ENCODE data around the gene KCNE3. TPM values are rescaled to one million over a fixed set of nuclear protein-coding genes. Genes with fewer than 3 reads are reported as not detected.

The KCNE3 gene
- total and polyA plus RNA-seq, 2 experiments from 2014 or later: 2.3 to 10.6 TPM

DNA sequence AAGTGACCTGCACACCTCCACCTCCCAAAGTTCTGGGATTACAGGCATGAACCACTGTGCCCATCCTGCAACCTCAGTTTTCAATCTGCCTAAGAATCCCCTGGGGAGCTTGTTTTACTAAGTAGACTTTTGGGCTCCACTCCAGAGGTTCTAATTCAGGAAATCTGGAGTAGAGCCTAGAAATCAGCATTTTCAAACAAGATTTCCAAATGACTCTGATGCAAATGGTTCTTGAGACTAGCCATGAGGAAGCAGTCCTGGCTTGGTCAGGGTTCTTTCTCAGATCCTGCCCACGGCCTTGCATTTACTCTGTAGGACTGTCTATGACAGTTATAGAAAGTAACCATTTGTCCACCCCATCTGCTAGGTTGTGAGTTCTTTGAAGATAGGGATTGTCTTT is 1.6 kb upstream of the KCNE3 start (continued):
- TF ChIP-seq, protein P1, sequence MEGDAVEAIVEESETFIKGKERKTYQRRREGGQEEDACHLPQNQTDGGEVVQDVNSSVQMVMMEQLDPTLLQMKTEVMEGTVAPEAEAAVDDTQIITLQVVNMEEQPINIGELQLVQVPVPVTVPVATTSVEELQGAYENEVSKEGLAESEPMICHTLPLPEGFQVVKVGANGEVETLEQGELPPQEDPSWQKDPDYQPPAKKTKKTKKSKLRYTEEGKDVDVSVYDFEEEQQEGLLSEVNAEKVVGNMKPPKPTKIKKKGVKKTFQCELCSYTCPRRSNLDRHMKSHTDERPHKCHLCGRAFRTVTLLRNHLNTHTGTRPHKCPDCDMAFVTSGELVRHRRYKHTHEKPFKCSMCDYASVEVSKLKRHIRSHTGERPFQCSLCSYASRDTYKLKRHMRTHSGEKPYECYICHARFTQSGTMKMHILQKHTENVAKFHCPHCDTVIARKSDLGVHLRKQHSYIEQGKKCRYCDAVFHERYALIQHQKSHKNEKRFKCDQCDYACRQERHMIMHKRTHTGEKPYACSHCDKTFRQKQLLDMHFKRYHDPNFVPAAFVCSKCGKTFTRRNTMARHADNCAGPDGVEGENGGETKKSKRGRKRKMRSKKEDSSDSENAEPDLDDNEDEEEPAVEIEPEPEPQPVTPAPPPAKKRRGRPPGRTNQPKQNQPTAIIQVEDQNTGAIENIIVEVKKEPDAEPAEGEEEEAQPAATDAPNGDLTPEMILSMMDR (conservative IDR thresholded peaks at IDR 0.05; ENCODE audit: low read depth in 2 of 2): no peak
- TF ChIP-seq EZH2 (IDR thresholded peaks at IDR 0.05; ENCODE audit: low read depth, unreplicated experiment): no peak

DNA sequence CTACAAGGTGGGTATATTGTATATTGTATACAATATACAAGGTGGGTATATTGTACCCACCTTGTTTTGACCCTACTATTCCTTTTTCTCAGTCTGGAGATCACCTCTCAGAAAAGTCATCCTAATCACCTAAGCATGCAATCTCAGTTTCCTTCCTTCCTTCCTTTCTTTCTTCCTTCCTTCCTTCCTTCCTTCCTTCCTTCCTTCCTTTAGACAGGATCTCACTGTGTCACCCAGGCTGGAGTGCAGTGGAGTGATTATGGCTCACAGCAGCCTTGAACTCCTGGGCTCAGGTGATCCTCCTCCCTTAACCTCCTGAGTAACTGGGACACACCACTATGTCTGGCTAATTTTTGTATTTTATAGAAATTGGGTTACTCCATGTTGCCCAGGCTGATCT is 1.2 kb upstream of the KCNE3 start:
- H3K27me3 ChIP-seq (ENCODE audit: insufficient read depth): peaks cover 11% of the 10 kb centered on the region; the same call in 1 of the 2 replicates
- TF ChIP-seq CREB1 (CRISPR knock-in tag; IDR thresholded peaks at IDR 0.05; ENCODE audit: low read depth): no peak
- no peak for TF ChIP-seq JUNB (IDR thresholded peaks at IDR 0.05; ENCODE audit: unreplicated experiment)
- TF ChIP-seq EZH2 (IDR thresholded peaks at IDR 0.05; ENCODE audit: low read depth, unreplicated experiment): no peak
- TF ChIP-seq, protein P2, sequence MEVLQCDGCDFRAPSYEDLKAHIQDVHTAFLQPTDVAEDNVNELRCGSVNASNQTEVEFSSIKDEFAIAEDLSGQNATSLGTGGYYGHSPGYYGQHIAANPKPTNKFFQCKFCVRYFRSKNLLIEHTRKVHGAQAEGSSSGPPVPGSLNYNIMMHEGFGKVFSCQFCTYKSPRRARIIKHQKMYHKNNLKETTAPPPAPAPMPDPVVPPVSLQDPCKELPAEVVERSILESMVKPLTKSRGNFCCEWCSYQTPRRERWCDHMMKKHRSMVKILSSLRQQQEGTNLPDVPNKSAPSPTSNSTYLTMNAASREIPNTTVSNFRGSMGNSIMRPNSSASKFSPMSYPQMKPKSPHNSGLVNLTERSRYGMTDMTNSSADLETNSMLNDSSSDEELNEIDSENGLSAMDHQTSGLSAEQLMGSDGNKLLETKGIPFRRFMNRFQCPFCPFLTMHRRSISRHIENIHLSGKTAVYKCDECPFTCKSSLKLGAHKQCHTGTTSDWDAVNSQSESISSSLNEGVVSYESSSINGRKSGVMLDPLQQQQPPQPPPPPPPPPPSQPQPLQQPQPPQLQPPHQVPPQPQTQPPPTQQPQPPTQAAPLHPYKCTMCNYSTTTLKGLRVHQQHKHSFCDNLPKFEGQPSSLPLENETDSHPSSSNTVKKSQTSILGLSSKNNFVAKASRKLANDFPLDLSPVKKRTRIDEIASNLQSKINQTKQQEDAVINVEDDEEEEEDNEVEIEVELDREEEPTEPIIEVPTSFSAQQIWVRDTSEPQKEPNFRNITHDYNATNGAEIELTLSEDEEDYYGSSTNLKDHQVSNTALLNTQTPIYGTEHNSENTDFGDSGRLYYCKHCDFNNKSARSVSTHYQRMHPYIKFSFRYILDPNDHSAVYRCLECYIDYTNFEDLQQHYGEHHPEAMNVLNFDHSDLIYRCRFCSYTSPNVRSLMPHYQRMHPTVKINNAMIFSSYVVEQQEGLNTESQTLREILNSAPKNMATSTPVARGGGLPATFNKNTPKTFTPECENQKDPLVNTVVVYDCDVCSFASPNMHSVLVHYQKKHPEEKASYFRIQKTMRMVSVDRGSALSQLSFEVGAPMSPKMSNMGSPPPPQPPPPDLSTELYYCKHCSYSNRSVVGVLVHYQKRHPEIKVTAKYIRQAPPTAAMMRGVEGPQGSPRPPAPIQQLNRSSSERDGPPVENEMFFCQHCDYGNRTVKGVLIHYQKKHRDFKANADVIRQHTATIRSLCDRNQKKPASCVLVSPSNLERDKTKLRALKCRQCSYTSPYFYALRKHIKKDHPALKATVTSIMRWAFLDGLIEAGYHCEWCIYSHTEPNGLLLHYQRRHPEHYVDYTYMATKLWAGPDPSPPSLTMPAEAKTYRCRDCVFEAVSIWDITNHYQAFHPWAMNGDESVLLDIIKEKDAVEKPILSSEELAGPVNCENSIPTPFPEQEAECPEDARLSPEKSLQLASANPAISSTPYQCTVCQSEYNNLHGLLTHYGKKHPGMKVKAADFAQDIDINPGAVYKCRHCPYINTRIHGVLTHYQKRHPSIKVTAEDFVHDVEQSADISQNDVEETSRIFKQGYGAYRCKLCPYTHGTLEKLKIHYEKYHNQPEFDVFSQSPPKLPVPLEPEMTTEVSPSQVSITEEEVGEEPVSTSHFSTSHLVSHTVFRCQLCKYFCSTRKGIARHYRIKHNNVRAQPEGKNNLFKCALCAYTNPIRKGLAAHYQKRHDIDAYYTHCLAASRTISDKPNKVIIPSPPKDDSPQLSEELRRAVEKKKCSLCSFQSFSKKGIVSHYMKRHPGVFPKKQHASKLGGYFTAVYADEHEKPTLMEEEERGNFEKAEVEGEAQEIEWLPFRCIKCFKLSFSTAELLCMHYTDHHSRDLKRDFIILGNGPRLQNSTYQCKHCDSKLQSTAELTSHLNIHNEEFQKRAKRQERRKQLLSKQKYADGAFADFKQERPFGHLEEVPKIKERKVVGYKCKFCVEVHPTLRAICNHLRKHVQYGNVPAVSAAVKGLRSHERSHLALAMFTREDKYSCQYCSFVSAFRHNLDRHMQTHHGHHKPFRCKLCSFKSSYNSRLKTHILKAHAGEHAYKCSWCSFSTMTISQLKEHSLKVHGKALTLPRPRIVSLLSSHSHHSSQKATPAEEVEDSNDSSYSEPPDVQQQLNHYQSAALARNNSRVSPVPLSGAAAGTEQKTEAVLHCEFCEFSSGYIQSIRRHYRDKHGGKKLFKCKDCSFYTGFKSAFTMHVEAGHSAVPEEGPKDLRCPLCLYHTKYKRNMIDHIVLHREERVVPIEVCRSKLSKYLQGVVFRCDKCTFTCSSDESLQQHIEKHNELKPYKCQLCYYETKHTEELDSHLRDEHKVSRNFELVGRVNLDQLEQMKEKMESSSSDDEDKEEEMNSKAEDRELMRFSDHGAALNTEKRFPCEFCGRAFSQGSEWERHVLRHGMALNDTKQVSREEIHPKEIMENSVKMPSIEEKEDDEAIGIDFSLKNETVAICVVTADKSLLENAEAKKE (CRISPR knock-in tag; IDR thresholded peaks at IDR 0.05): no peak
- TF ChIP-seq STAT1 (IDR thresholded peaks at IDR 0.05; ENCODE audit: unreplicated experiment): no peak
- TF ChIP-seq, protein P3, sequence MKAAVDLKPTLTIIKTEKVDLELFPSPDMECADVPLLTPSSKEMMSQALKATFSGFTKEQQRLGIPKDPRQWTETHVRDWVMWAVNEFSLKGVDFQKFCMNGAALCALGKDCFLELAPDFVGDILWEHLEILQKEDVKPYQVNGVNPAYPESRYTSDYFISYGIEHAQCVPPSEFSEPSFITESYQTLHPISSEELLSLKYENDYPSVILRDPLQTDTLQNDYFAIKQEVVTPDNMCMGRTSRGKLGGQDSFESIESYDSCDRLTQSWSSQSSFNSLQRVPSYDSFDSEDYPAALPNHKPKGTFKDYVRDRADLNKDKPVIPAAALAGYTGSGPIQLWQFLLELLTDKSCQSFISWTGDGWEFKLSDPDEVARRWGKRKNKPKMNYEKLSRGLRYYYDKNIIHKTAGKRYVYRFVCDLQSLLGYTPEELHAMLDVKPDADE (IDR thresholded peaks at IDR 0.05): no peak
- TF ChIP-seq, protein P1 (conservative IDR thresholded peaks at IDR 0.05; ENCODE audit: low read depth in 2 of 2): no peak
- TF ChIP-seq, protein P4, sequence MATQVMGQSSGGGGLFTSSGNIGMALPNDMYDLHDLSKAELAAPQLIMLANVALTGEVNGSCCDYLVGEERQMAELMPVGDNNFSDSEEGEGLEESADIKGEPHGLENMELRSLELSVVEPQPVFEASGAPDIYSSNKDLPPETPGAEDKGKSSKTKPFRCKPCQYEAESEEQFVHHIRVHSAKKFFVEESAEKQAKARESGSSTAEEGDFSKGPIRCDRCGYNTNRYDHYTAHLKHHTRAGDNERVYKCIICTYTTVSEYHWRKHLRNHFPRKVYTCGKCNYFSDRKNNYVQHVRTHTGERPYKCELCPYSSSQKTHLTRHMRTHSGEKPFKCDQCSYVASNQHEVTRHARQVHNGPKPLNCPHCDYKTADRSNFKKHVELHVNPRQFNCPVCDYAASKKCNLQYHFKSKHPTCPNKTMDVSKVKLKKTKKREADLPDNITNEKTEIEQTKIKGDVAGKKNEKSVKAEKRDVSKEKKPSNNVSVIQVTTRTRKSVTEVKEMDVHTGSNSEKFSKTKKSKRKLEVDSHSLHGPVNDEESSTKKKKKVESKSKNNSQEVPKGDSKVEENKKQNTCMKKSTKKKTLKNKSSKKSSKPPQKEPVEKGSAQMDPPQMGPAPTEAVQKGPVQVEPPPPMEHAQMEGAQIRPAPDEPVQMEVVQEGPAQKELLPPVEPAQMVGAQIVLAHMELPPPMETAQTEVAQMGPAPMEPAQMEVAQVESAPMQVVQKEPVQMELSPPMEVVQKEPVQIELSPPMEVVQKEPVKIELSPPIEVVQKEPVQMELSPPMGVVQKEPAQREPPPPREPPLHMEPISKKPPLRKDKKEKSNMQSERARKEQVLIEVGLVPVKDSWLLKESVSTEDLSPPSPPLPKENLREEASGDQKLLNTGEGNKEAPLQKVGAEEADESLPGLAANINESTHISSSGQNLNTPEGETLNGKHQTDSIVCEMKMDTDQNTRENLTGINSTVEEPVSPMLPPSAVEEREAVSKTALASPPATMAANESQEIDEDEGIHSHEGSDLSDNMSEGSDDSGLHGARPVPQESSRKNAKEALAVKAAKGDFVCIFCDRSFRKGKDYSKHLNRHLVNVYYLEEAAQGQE (IDR thresholded peaks at IDR 0.05; ENCODE audit: unreplicated experiment): no peak
- no peak for TF ChIP-seq ZNF331 (CRISPR knock-in tag; IDR thresholded peaks at IDR 0.05; ENCODE audit: low read depth)
- no peak for TF ChIP-seq ZNF114 (CRISPR knock-in tag; IDR thresholded peaks at IDR 0.05)

More for the DNA sequence above, 1.2 kb upstream of the KCNE3 start:
- Mint-ChIP-seq H3K4me1 (peaks cover 18% of the 10 kb centered on the region), H3K36me3 (ENCODE audit: low read depth) (no peaks in the 10 kb centered on the region), H3K9me3 (no peaks in the 10 kb centered on the region), H3K27me3 (ENCODE audit: insufficient read depth, low read depth, poor library complexity) (peaks cover 14% of the 10 kb centered on the region), H3K27ac (no peak overlapping the region), H3K4me3 (peak overlapping the region; percentile 68; the same call in 1 of the 3 replicates)
- Histone ChIP-seq H3K79me2 (replicated peaks; ENCODE audit: insufficient read depth) (no peaks in the 10 kb centered on the region), H3K4me1 (ENCODE audit: insufficient read depth) (peaks cover 13% of the 10 kb centered on the region), H3K9me2 (ENCODE audit: insufficient read depth) (peaks cover 25% of the 10 kb centered on the region), H2AFZ (no peak overlapping the region), H3F3A (replicated peaks; ENCODE audit: low read depth) (no peaks in the 10 kb centered on the region), H3K27ac (ENCODE audit: low read depth) (no peak overlapping the region), H4K20me1 (replicated peaks; ENCODE audit: insufficient read depth) (no peaks in the 10 kb centered on the region), H3K36me3 (ENCODE audit: insufficient read depth) (no peaks in the 10 kb centered on the region), H3K4me3 (no peak overlapping the region), H3K4me2 (peak overlapping the region; percentile 84)
- DNase-seq (ENCODE audit: low spot score) (no peak), ATAC-seq (no peak)
